ENCODE results near the gene ZNF341. TPM values are rescaled to one million over a fixed set of nuclear protein-coding genes. Genes with fewer than 3 reads are reported as not detected.

Gene ZNF341
- total RNA-seq, 1 donor from 2014 or later: 1.8 TPM

DNA sequence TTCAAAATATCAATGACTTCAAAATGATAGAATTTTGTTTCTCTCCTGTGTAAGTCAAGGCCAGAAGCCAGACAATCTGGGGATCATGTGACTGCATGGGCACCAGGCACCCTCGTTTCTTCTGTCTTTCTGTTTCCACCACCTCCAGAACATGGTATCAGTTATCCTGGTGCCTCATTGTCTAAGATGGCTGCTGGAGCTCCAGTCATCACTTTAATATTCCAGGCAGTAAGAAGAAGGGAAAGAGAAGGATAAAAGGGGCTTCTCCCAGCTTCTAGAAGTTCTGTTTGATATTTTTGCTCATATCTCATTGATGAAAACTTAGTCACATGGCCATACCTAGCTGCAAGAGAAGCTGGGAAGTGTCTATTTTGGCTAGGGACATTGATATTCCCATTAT, 25.7 kb downstream of the ZNF341 start:
- Histone ChIP-seq H3K27ac (replicated peaks) (no peak overlapping the region), H3K27me3 (ENCODE audit: low read depth) (no peaks in the 10 kb centered on the region), H3K4me1 (no peaks in the 10 kb centered on the region), H3K36me3 (peaks cover 75% of the 10 kb centered on the region), H3K9me3 (replicated peaks) (peaks cover 12% of the 10 kb centered on the region), H3K4me3 (no peak overlapping the region)
- intact Hi-C loops (cut with micrococcal nuclease): no loop called here
- no peak for DNase-seq
- TF ChIP-seq CTCF (IDR thresholded peaks at IDR 0.05; ENCODE audit: borderline replicate concordance): no peak

GRCh38 chr20:33761698-33762250, 30.0 kb downstream of the ZNF341 start:
- H3K4me3 ChIP-seq: no peak overlapping the region
- peaks cover 12% of the 10 kb centered on the region for H3K9me3 ChIP-seq (replicated peaks)
- no peaks in the 10 kb centered on the region for H3K27me3 ChIP-seq (ENCODE audit: low read depth)
- H3K36me3 ChIP-seq: peaks cover 56% of the 10 kb centered on the region
- no peak for DNase-seq
- TF ChIP-seq CTCF (IDR thresholded peaks at IDR 0.05; ENCODE audit: borderline replicate concordance): no peak
- no peaks in the 10 kb centered on the region for H3K4me1 ChIP-seq
- intact Hi-C loops (cut with micrococcal nuclease): no loop called here
- no peak overlapping the region for H3K27ac ChIP-seq (replicated peaks)

DNA sequence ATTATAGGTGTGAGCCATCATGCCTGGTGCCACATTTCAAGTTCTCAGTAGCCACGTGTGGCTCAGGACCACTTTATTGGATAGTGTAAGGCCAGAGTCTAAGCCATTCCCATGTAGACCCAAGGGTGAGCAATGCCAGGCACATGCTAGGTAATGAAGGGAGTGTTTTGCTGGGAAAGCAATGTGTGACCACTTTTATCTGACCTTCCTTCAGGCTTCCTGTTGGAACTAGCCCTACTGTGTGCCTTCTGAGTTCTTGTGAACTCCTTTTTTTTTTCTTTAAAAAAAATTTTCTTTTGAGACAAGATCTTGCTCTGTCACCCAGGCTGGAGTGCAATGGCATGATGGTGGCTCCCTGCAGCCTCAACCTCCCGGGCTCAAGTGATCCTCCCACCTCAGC, 33.3 kb downstream of the ZNF341 start:
- peaks cover 45% of the 10 kb centered on the region for H3K36me3 ChIP-seq
- H3K9me3 ChIP-seq (replicated peaks): no peaks in the 10 kb centered on the region
- no peaks in the 10 kb centered on the region for H3K4me1 ChIP-seq
- intact Hi-C loops (cut with micrococcal nuclease): no loop called here
- no peak for DNase-seq
- no peak for TF ChIP-seq CTCF (IDR thresholded peaks at IDR 0.05; ENCODE audit: borderline replicate concordance)
- H3K27ac ChIP-seq (replicated peaks): no peak overlapping the region
- no peak overlapping the region for H3K4me3 ChIP-seq
- H3K27me3 ChIP-seq (ENCODE audit: low read depth): no peaks in the 10 kb centered on the region

- H3K27me3 ChIP-seq (ENCODE audit: low read depth): no peaks in the 10 kb centered on the region
- H3K4me3 ChIP-seq: no peak overlapping the region
- H3K27ac ChIP-seq (replicated peaks): no peak overlapping the region
- intact Hi-C loops (cut with micrococcal nuclease): no loop called here
- no peaks in the 10 kb centered on the region for H3K4me1 ChIP-seq
- TF ChIP-seq CTCF (IDR thresholded peaks at IDR 0.05; ENCODE audit: borderline replicate concordance): no peak
- H3K9me3 ChIP-seq (replicated peaks): no peaks in the 10 kb centered on the region
- peaks cover 41% of the 10 kb centered on the region for H3K36me3 ChIP-seq
- no peak for DNase-seq
Observed at GRCh38 chr20:33765592-33765991, 33.8 kb downstream of the ZNF341 start.

GRCh38 chr20:33766686-33767085, 34.9 kb downstream of the ZNF341 start:
- DNase-seq: no peak
- no peaks in the 10 kb centered on the region for H3K9me3 ChIP-seq (replicated peaks)
- intact Hi-C loops (cut with micrococcal nuclease): no loop called here
- H3K27me3 ChIP-seq (ENCODE audit: low read depth): no peaks in the 10 kb centered on the region
- H3K27ac ChIP-seq (replicated peaks): no peak overlapping the region
- H3K4me1 ChIP-seq: no peaks in the 10 kb centered on the region
- no peak overlapping the region for H3K4me3 ChIP-seq
- H3K36me3 ChIP-seq: peaks cover 36% of the 10 kb centered on the region
- no peak for TF ChIP-seq CTCF (IDR thresholded peaks at IDR 0.05; ENCODE audit: borderline replicate concordance)
